GM19467 (cell line): Measurements from ENCODE around the gene PURB.
"Not testable (repeated sequence)": the region's sequence is repeated elsewhere in the genome, so short reads cannot be mapped to it uniquely, and the experiment has no call there.

Source experiments
- ATAC-seq: cut with Tn5 transposase; IDR thresholded peaks from one replicate; pipeline ENCODE4 v1.9.1; 2021; ENCODE audit warnings: mild to moderate bottlenecking, moderate library complexity; ENCODE audit not compliant: unreplicated experiment

PURB gene

GRCh38 chr7:44854644-44855364 lies 30.5 kb downstream of the PURB start:
- ATAC-seq = no peak

GRCh38 chr7:44853391-44853790 lies 31.9 kb downstream of the PURB start:
- ATAC-seq = no peak

- ATAC-seq = no peak
Measured at GRCh38 chr7:44852590-44852989, 32.7 kb downstream of the PURB start.

GRCh38 chr7:44849885-44850544 lies 35.3 kb downstream of the PURB start:
- ATAC-seq = no peak

GRCh38 chr7:44849259-44849884 lies 36.0 kb downstream of the PURB start:
- ATAC-seq = no peak

GRCh38 chr7:44847920-44848634 lies 37.3 kb downstream of the PURB start, which contains the start of gene H2AZ2:
Gene H2AZ2, minus strand, starts transcription at chr7:44848087. Its CDS starts 116 bp downstream, at chr7:44847971.
- peak; percentile 89 for ATAC-seq

GRCh38 chr7:44847509-44847919 lies 37.8 kb downstream of the PURB start:
- peak; percentile 58 for ATAC-seq

GRCh38 chr7:44846816-44847508 lies 38.4 kb downstream of the PURB start:
- peak; percentile 10 for ATAC-seq

- not testable (repeated sequence) for ATAC-seq
Measured at GRCh38 chr7:44846390-44846789, 38.9 kb downstream of the PURB start.

GRCh38 chr7:44845451-44845850 lies 39.9 kb downstream of the PURB start:
- ATAC-seq = no peak

- ATAC-seq = not testable (repeated sequence)
Measured at GRCh38 chr7:44843440-44843839, 41.9 kb downstream of the PURB start.

- ATAC-seq = not testable (repeated sequence)
Measured at GRCh38 chr7:44842675-44843074, 42.7 kb downstream of the PURB start.

GRCh38 chr7:44838751-44839150 lies 46.6 kb downstream of the PURB start:
- ATAC-seq = no peak

- ATAC-seq = no peak
Measured at GRCh38 chr7:44827567-44827966, 57.8 kb downstream of the PURB start.
